ENCODE measurements around the gene PKP4.

The PKP4 gene

GRCh38 chr2:158488442-158489216, 31.9 kb downstream of the PKP4 start:
- Histone ChIP-seq H3K27ac (ENCODE audit: low read depth, low read length) (no peak overlapping the region), H3K4me1 (ENCODE audit: insufficient read depth, low read length) (peaks cover 29% of the 10 kb centered on the region), H3K4me3 (ENCODE audit: low read depth in 1 of 2, low read length in 2 of 2) (no peak overlapping the region)

DNA sequence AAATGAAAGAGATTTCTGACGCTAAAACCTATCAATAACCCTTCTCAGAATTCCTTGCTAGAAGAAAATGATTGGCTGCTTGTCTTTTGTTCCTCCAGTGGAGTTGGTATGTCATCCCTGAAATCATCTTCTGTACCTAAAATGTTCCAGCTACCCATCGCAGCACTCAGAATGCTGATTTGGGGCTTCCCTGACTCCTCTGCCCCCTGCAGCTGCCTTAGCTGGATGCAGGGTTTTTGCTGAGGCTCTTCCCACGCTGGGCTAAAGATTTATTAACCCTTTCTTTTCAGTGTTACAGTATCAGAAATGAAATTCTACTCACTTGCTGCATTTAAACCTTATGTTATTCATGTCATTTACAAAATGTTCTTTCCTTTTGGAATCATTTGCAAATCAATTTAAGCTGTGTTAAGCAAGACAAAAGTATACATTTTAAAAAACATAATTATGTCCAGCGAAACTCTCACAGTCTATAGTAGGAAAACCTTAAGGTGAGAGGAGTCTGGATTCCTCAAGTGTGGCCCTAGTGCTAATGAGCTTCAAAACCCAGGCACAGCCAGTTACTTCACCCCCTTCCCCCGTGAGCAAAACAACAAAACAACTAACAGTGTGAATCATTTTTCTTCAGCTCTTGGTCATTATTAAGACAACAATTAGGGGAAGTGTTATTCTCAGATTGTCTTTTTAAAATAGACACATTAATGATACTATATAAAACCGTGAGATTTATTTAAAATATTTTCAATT, 32.8 kb downstream of the PKP4 start:
- Histone ChIP-seq H3K9ac (ENCODE audit: low read length) (no peak overlapping the region), H3K9me3 (ENCODE audit: low read length) (no peaks in the 10 kb centered on the region), H3K4me3 (ENCODE audit: low read depth in 1 of 2, low read length in 2 of 2) (no peak overlapping the region), H3K4me1 (ENCODE audit: insufficient read depth, low read length) (peaks cover 30% of the 10 kb centered on the region), H3K36me3 (ENCODE audit: insufficient read depth, low read length) (no peaks in the 10 kb centered on the region), H3K27ac (ENCODE audit: low read depth, low read length) (no peak overlapping the region), H3K27me3 (ENCODE audit: control insufficient read depth in 1 of 2, insufficient read depth in 2 of 2, low read length in 2 of 2) (no peaks in the 10 kb centered on the region)

More at GRCh38 chr2:158488442-158489216, 31.9 kb downstream of the PKP4 start:
- no peaks in the 10 kb centered on the region for H3K9me3 ChIP-seq (ENCODE audit: low read length)
- no peaks in the 10 kb centered on the region for H3K27me3 ChIP-seq (ENCODE audit: control insufficient read depth in 1 of 2, insufficient read depth in 2 of 2, low read length in 2 of 2)
- no peaks in the 10 kb centered on the region for H3K36me3 ChIP-seq (ENCODE audit: insufficient read depth, low read length)
- no peak overlapping the region for H3K9ac ChIP-seq (ENCODE audit: low read length)

DNA sequence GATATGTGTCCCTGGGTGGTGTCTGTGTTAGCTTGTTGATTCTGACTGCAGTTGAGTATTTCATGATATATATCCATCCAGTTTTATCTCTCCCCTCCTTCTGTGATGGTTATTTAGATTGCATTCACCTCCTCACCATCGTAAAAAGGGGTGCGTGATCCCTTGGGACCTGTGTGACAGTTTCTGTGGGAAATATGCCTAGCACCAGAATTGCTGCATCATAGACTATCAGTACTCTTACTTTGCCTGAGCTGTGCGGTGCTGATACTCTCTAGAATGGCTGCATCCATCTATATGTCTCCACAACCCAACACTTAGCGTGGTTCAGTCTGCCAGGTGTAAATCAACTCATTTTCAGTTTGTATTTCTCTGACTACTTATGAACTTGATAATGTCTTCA, 34.3 kb downstream of the PKP4 start:
- no peak overlapping the region for H3K27ac ChIP-seq (ENCODE audit: low read depth, low read length)

GRCh38 chr2:158493458-158493857, 36.7 kb downstream of the PKP4 start:
- no peaks in the 10 kb centered on the region for H3K27me3 ChIP-seq (ENCODE audit: control insufficient read depth in 1 of 2, insufficient read depth in 2 of 2, low read length in 2 of 2)
- H3K27ac ChIP-seq (ENCODE audit: low read depth, low read length) = no peak overlapping the region
- H3K4me1 ChIP-seq (ENCODE audit: insufficient read depth, low read length) = peaks cover 12% of the 10 kb centered on the region
- no peaks in the 10 kb centered on the region for H3K36me3 ChIP-seq (ENCODE audit: insufficient read depth, low read length)
- H3K9me3 ChIP-seq (ENCODE audit: low read length) = no peaks in the 10 kb centered on the region
- no peak overlapping the region for H3K9ac ChIP-seq (ENCODE audit: low read length)
- H3K4me3 ChIP-seq (ENCODE audit: low read depth in 1 of 2, low read length in 2 of 2) = no peak overlapping the region

More for the DNA sequence above, 34.3 kb downstream of the PKP4 start:
- no peak overlapping the region for H3K9ac ChIP-seq (ENCODE audit: low read length)
- no peaks in the 10 kb centered on the region for H3K9me3 ChIP-seq (ENCODE audit: low read length)
- no peak overlapping the region for H3K4me3 ChIP-seq (ENCODE audit: low read depth in 1 of 2, low read length in 2 of 2)
- H3K4me1 ChIP-seq (ENCODE audit: insufficient read depth, low read length) = peaks cover 30% of the 10 kb centered on the region
- H3K27me3 ChIP-seq (ENCODE audit: control insufficient read depth in 1 of 2, insufficient read depth in 2 of 2, low read length in 2 of 2) = no peaks in the 10 kb centered on the region
- no peaks in the 10 kb centered on the region for H3K36me3 ChIP-seq (ENCODE audit: insufficient read depth, low read length)

GRCh38 chr2:158495175-158495574, 38.4 kb downstream of the PKP4 start:
- Histone ChIP-seq H3K9me3 (ENCODE audit: low read length) (no peaks in the 10 kb centered on the region), H3K4me1 (ENCODE audit: insufficient read depth, low read length) (peaks cover 16% of the 10 kb centered on the region), H3K27me3 (ENCODE audit: control insufficient read depth in 1 of 2, insufficient read depth in 2 of 2, low read length in 2 of 2) (no peaks in the 10 kb centered on the region), H3K9ac (ENCODE audit: low read length) (no peak overlapping the region), H3K27ac (ENCODE audit: low read depth, low read length) (no peak overlapping the region), H3K36me3 (ENCODE audit: insufficient read depth, low read length) (no peaks in the 10 kb centered on the region), H3K4me3 (ENCODE audit: low read depth in 1 of 2, low read length in 2 of 2) (no peak overlapping the region)

DNA sequence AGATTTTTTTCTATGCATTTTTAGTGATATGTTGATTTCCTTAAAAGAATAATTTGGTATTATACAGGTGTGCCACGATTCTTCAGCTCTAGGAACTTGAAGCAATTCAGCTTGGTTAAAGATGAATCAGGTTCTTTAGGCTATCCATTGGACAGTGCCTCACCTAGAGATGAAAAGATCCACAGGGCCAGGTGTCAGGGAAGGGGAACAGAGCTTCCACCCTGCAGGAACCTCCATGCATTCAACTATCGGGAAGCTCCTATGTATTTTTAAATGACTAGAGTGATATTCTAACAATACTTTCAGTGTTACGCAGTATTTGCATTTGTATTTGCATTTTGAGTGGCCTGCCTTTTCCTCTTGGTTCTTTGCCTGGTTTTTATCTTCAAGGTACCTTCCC, 40.2 kb downstream of the PKP4 start:
- no peaks in the 10 kb centered on the region for H3K27me3 ChIP-seq (ENCODE audit: control insufficient read depth in 1 of 2, insufficient read depth in 2 of 2, low read length in 2 of 2)
- H3K36me3 ChIP-seq (ENCODE audit: insufficient read depth, low read length) = no peaks in the 10 kb centered on the region
- H3K9ac ChIP-seq (ENCODE audit: low read length) = no peak overlapping the region
- peaks cover 30% of the 10 kb centered on the region for H3K4me1 ChIP-seq (ENCODE audit: insufficient read depth, low read length)
- no peak overlapping the region for H3K27ac ChIP-seq (ENCODE audit: low read depth, low read length)
- H3K4me3 ChIP-seq (ENCODE audit: low read depth in 1 of 2, low read length in 2 of 2) = no peak overlapping the region
- no peaks in the 10 kb centered on the region for H3K9me3 ChIP-seq (ENCODE audit: low read length)

DNA sequence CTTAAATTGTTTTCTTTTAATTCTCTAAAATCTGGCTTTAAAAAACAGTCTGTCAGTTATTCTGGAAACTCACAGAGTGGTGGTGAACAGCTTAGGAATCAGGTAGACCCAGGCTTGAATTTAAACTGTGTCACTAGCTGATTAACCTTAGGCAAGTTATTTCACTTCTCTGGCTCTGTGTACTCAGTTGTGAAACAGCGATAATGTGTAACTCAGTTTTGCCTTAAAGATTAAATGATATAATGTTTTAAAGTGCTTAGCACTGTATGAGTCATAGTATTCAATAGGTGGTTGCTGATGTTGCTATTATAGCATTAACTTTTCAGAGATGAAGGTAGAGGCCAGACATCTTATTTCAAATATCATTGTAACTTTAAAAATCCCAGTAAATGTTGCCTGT, 40.7 kb downstream of the PKP4 start:
- no peak overlapping the region for H3K9ac ChIP-seq (ENCODE audit: low read length)
- no peak overlapping the region for H3K27ac ChIP-seq (ENCODE audit: low read depth, low read length)
- H3K9me3 ChIP-seq (ENCODE audit: low read length) = no peaks in the 10 kb centered on the region
- H3K36me3 ChIP-seq (ENCODE audit: insufficient read depth, low read length) = no peaks in the 10 kb centered on the region
- H3K4me1 ChIP-seq (ENCODE audit: insufficient read depth, low read length) = peaks cover 33% of the 10 kb centered on the region
- H3K27me3 ChIP-seq (ENCODE audit: control insufficient read depth in 1 of 2, insufficient read depth in 2 of 2, low read length in 2 of 2) = no peaks in the 10 kb centered on the region
- H3K4me3 ChIP-seq (ENCODE audit: low read depth in 1 of 2, low read length in 2 of 2) = no peak overlapping the region

GRCh38 chr2:158498043-158498748, 41.4 kb downstream of the PKP4 start:
- H3K4me1 ChIP-seq (ENCODE audit: insufficient read depth, low read length) = peaks cover 36% of the 10 kb centered on the region
- no peaks in the 10 kb centered on the region for H3K9me3 ChIP-seq (ENCODE audit: low read length)
- H3K36me3 ChIP-seq (ENCODE audit: insufficient read depth, low read length) = no peaks in the 10 kb centered on the region
- no peak overlapping the region for H3K27ac ChIP-seq (ENCODE audit: low read depth, low read length)
- H3K4me3 ChIP-seq (ENCODE audit: low read depth in 1 of 2, low read length in 2 of 2) = no peak overlapping the region
- H3K9ac ChIP-seq (ENCODE audit: low read length) = no peak overlapping the region
- H3K27me3 ChIP-seq (ENCODE audit: control insufficient read depth in 1 of 2, insufficient read depth in 2 of 2, low read length in 2 of 2) = no peaks in the 10 kb centered on the region

- no peaks in the 10 kb centered on the region for H3K36me3 ChIP-seq (ENCODE audit: insufficient read depth, low read length)
- H3K9me3 ChIP-seq (ENCODE audit: low read length) = no peaks in the 10 kb centered on the region
- H3K9ac ChIP-seq (ENCODE audit: low read length) = no peak overlapping the region
- H3K4me1 ChIP-seq (ENCODE audit: insufficient read depth, low read length) = peaks cover 31% of the 10 kb centered on the region
- no peaks in the 10 kb centered on the region for H3K27me3 ChIP-seq (ENCODE audit: control insufficient read depth in 1 of 2, insufficient read depth in 2 of 2, low read length in 2 of 2)
- H3K4me3 ChIP-seq (ENCODE audit: low read depth in 1 of 2, low read length in 2 of 2) = no peak overlapping the region
- H3K27ac ChIP-seq (ENCODE audit: low read depth, low read length) = no peak overlapping the region
Measured at GRCh38 chr2:158498749-158499136, 42.0 kb downstream of the PKP4 start.

DNA sequence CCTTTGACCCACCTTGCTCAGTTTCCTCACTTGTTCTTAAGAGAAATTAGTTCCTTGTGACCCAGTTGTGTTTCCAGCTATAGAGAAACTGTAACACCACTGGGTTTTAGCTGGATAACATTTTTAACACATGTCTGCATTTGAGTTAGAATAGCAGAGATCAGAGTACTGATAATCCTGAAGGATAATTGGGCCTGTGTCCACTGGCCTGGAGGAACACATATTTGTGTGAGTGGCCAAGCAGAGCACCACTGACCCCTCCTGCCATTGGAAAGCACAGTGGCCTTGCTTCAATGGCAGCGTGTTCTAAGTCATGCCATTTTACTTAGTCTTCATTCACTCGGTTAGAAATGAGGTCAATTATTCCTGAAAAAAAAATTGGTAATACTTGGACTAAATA, 42.6 kb downstream of the PKP4 start:
- Histone ChIP-seq H3K27ac (ENCODE audit: low read depth, low read length) (no peak overlapping the region), H3K9me3 (ENCODE audit: low read length) (no peaks in the 10 kb centered on the region)

GRCh38 chr2:158500333-158500732, 43.6 kb downstream of the PKP4 start:
- peaks cover 31% of the 10 kb centered on the region for H3K4me1 ChIP-seq (ENCODE audit: insufficient read depth, low read length)
- no peaks in the 10 kb centered on the region for H3K27me3 ChIP-seq (ENCODE audit: control insufficient read depth in 1 of 2, insufficient read depth in 2 of 2, low read length in 2 of 2)
- H3K36me3 ChIP-seq (ENCODE audit: insufficient read depth, low read length) = no peaks in the 10 kb centered on the region
- no peak overlapping the region for H3K9ac ChIP-seq (ENCODE audit: low read length)
- H3K4me3 ChIP-seq (ENCODE audit: low read depth in 1 of 2, low read length in 2 of 2) = no peak overlapping the region
- peak overlapping the region; percentile 52 for H3K27ac ChIP-seq (ENCODE audit: low read depth, low read length)
- H3K9me3 ChIP-seq (ENCODE audit: low read length) = no peaks in the 10 kb centered on the region

More for the DNA sequence above, 42.6 kb downstream of the PKP4 start:
- H3K4me3 ChIP-seq (ENCODE audit: low read depth in 1 of 2, low read length in 2 of 2) = no peak overlapping the region
- H3K4me1 ChIP-seq (ENCODE audit: insufficient read depth, low read length) = peaks cover 31% of the 10 kb centered on the region
- no peaks in the 10 kb centered on the region for H3K36me3 ChIP-seq (ENCODE audit: insufficient read depth, low read length)
- no peaks in the 10 kb centered on the region for H3K27me3 ChIP-seq (ENCODE audit: control insufficient read depth in 1 of 2, insufficient read depth in 2 of 2, low read length in 2 of 2)
- H3K9ac ChIP-seq (ENCODE audit: low read length) = no peak overlapping the region
